ENCODE measurements around the gene PRKCH.

GRCh38 chr14:61530896-61531295 lies 209.5 kb downstream of the PRKCH start:
- TF ChIP-seq POLR2A (IDR thresholded peaks at IDR 0.05) (no peak), CTCF (IDR thresholded peaks at IDR 0.05) (no peak)

Measured in body of pancreas (tissue), 4 donors.